Measurements from ENCODE around the gene HCST.

- no peak for TF ChIP-seq CTCF (IDR thresholded peaks at IDR 0.05)
- no peak for TF ChIP-seq POLR2AphosphoS5 (IDR thresholded peaks at IDR 0.05)
Measured at GRCh38 chr19:35890113-35890650, 12.1 kb upstream of the HCST start.
